ENCODE data around the gene PIWIL4.

PIWIL4 gene

GRCh38 chr11:94539420-94539819 lies 27.7 kb upstream of the PIWIL4 start:
- Histone ChIP-seq H4K20me1 (ENCODE audit: insufficient read depth, low read length) (no peaks in the 10 kb centered on the region), H3K27me3 (replicated peaks; ENCODE audit: insufficient read depth, low read length) (no peaks in the 10 kb centered on the region), H3K4me3 (ENCODE audit: low read length) (no peak overlapping the region), H3K9ac (ENCODE audit: low read length) (no peak overlapping the region), H3K36me3 (replicated peaks; ENCODE audit: insufficient read depth, low read length) (no peaks in the 10 kb centered on the region), H3K4me2 (ENCODE audit: low read depth, low read length) (no peak overlapping the region), H3K9me2 (replicated peaks; ENCODE audit: insufficient read depth, low read length) (no peaks in the 10 kb centered on the region), H3F3A (ENCODE audit: insufficient read depth, low read length) (peaks cover 10% of the 10 kb centered on the region), H3K4me1 (ENCODE audit: low read length) (0 out of 2 replicates have a peak, but pooled peaks cover 4% of the 10 kb centered on the region), H3K79me2 (ENCODE audit: low read length) (no peaks in the 10 kb centered on the region), H2AFZ (ENCODE audit: low read length) (no peak overlapping the region), H3K9me3 (replicated peaks; ENCODE audit: insufficient read depth, low read length) (no peaks in the 10 kb centered on the region), H3K27ac (ENCODE audit: low read length) (no peak overlapping the region)
- TF ChIP-seq CTCF (IDR thresholded peaks at IDR 0.05; ENCODE audit: low read length) (no peak), EZH2phosphoT487 (IDR thresholded peaks at IDR 0.05; ENCODE audit: low read length) (no peak), EZH2 (optimal IDR thresholded peaks at IDR 0.05; ENCODE audit: low read depth, low read length) (no peak)
- DNase-seq = no peak

- H3K9ac ChIP-seq (ENCODE audit: low read length) = peak within 1 kb of the TSS; percentile 91
- no peaks in the 10 kb centered on the region for H3K9me3 ChIP-seq (replicated peaks; ENCODE audit: insufficient read depth, low read length)
- TF ChIP-seq CTCF (IDR thresholded peaks at IDR 0.05; ENCODE audit: low read length) = no peak
- no peak for TF ChIP-seq EZH2 (optimal IDR thresholded peaks at IDR 0.05; ENCODE audit: low read depth, low read length)
- TF ChIP-seq EZH2phosphoT487 (IDR thresholded peaks at IDR 0.05; ENCODE audit: low read length) = no peak
- H4K20me1 ChIP-seq (ENCODE audit: insufficient read depth, low read length) = no peaks in the 10 kb centered on the region
- peak; percentile 85 for DNase-seq
- peaks cover 10% of the 10 kb centered on the region for H3F3A ChIP-seq (ENCODE audit: insufficient read depth, low read length)
- peak within 1 kb of the TSS; percentile 82 for H3K4me2 ChIP-seq (ENCODE audit: low read depth, low read length)
- peak within 1 kb of the TSS; percentile 92 for H3K27ac ChIP-seq (ENCODE audit: low read length)
- no peaks in the 10 kb centered on the region for H3K36me3 ChIP-seq (replicated peaks; ENCODE audit: insufficient read depth, low read length)
- no peaks in the 10 kb centered on the region for H3K27me3 ChIP-seq (replicated peaks; ENCODE audit: insufficient read depth, low read length)
- 0 out of 2 replicates have a peak, but pooled peaks cover 4% of the 10 kb centered on the region for H3K4me1 ChIP-seq (ENCODE audit: low read length)
- H2AFZ ChIP-seq (ENCODE audit: low read length) = peak within 1 kb of the TSS; percentile 99
- H3K9me2 ChIP-seq (replicated peaks; ENCODE audit: insufficient read depth, low read length) = no peaks in the 10 kb centered on the region
- H3K4me3 ChIP-seq (ENCODE audit: low read length) = peak within 1 kb of the TSS; percentile 73
- H3K79me2 ChIP-seq (ENCODE audit: low read length) = no peaks in the 10 kb centered on the region
Observed at GRCh38 chr11:94543695-94544645, 23.2 kb upstream of the PIWIL4 start, which contains the start of gene FUT4. Gene FUT4, plus strand, starts transcription at chr11:94543921. Its CDS starts 213 bp downstream, at chr11:94544134.

- H3K27ac ChIP-seq (ENCODE audit: low read length) = no peak overlapping the region
Observed at GRCh38 chr11:94544646-94545263, 22.4 kb upstream of the PIWIL4 start.

More at GRCh38 chr11:94544646-94545263, 22.4 kb upstream of the PIWIL4 start:
- H3K27me3 ChIP-seq (replicated peaks; ENCODE audit: insufficient read depth, low read length) = no peaks in the 10 kb centered on the region
- DNase-seq = no peak
- H3K36me3 ChIP-seq (replicated peaks; ENCODE audit: insufficient read depth, low read length) = no peaks in the 10 kb centered on the region
- H3K9me2 ChIP-seq (replicated peaks; ENCODE audit: insufficient read depth, low read length) = no peaks in the 10 kb centered on the region
- TF ChIP-seq EZH2 (optimal IDR thresholded peaks at IDR 0.05; ENCODE audit: low read depth, low read length) (no peak), EZH2phosphoT487 (IDR thresholded peaks at IDR 0.05; ENCODE audit: low read length) (no peak), CTCF (IDR thresholded peaks at IDR 0.05; ENCODE audit: low read length) (no peak)
- no peak overlapping the region for H3K9ac ChIP-seq (ENCODE audit: low read length)
- no peak overlapping the region for H3K4me2 ChIP-seq (ENCODE audit: low read depth, low read length)
- H3K4me1 ChIP-seq (ENCODE audit: low read length) = 0 out of 2 replicates have a peak, but pooled peaks cover 4% of the 10 kb centered on the region
- H3K9me3 ChIP-seq (replicated peaks; ENCODE audit: insufficient read depth, low read length) = no peaks in the 10 kb centered on the region
- no peak overlapping the region for H2AFZ ChIP-seq (ENCODE audit: low read length)
- peaks cover 10% of the 10 kb centered on the region for H3F3A ChIP-seq (ENCODE audit: insufficient read depth, low read length)
- peak overlapping the region; percentile 73; the same call in 1 of the 2 replicates for H3K4me3 ChIP-seq (ENCODE audit: low read length)
- no peaks in the 10 kb centered on the region for H3K79me2 ChIP-seq (ENCODE audit: low read length)
- no peaks in the 10 kb centered on the region for H4K20me1 ChIP-seq (ENCODE audit: insufficient read depth, low read length)

All from MM.1S (cell line).